PC-9 (cell line): ENCODE results near the gene DIS3L. TPM values are rescaled to one million over a fixed set of nuclear protein-coding genes. Genes with fewer than 3 reads are reported as not detected.

Experiments
- BruUV-seq: library from RNA; stranded (reverse); fragments of 400-500 nt; replicated peaks from 2 replicates; lab custom pipeline; 2021; lab: Mats Ljungman, UMichigan
- CTCF ChIA-PET: fragments of 300-600 bp; sonication (Branson Sonifier 250); formaldehyde crosslinking; loops from one replicate; lab custom pipeline; 2022; ENCODE audit warnings: antibody characterized with exemption; lab: Charles Lee
- POLR2A ChIA-PET: fragments of 300-600 bp; sonication (Branson Sonifier 250); formaldehyde crosslinking; loops from one replicate; lab custom pipeline; 2022; ENCODE audit warnings: antibody characterized with exemption; ENCODE audit not compliant: unreplicated experiment; lab: Charles Lee
- DNase-seq, 2 experiments: peaks; one replicate each; pipeline versions ENCODE4 v3.0.0 to v3.0.0-alpha.2; 2015 to 2022; ENCODE audit warnings: mixed read lengths in 1 of 2
- H2AFZ ChIP-seq: fragments of 200-600 bp; sonication (generic); 2 replicates; pipeline ENCODE4 v1.8.1; 2017; ENCODE audit warnings: antibody characterized with exemption
- H3F3A ChIP-seq: fragments of 200-600 bp; sonication (generic); 2 replicates; pipeline ENCODE4 v1.8.1; 2017; ENCODE audit warnings: antibody characterized with exemption, mild to moderate bottlenecking, low read depth; ENCODE audit not compliant: insufficient read depth
- H3K27ac ChIP-seq: fragments of 200-600 bp; sonication (generic); 2 replicates; pipeline ENCODE4 v1.6.1; 2016; ENCODE audit warnings: mixed run types
- H3K27me3 ChIP-seq: fragments of 200-600 bp; sonication (generic); 2 replicates; pipeline ENCODE4 v1.6.1; 2016; ENCODE audit warnings: low read depth, mixed run types; ENCODE audit not compliant: insufficient read depth
- H3K36me3 ChIP-seq: fragments of 200-600 bp; sonication (generic); 2 replicates; pipeline ENCODE4 v1.6.1; 2016; ENCODE audit warnings: low read depth, mixed run types
- H3K4me1 ChIP-seq: fragments of 200-600 bp; sonication (generic); replicated peaks from 2 replicates; pipeline ENCODE4 v1.6.1; 2016; ENCODE audit warnings: mixed run types; ENCODE audit not compliant: insufficient read depth
- H3K4me2 ChIP-seq: fragments of 200-600 bp; sonication (generic); 2 replicates; pipeline ENCODE4 v1.6.1; 2017; ENCODE audit warnings: mixed run types
- H3K4me3 ChIP-seq: fragments of 200-600 bp; sonication (generic); 2 replicates; pipeline ENCODE4 v1.6.1; 2016; ENCODE audit warnings: mixed run types
- H3K79me2 ChIP-seq: fragments of 200-600 bp; sonication (generic); 2 replicates; pipeline ENCODE4 v1.6.1; 2017; ENCODE audit warnings: low read depth, mixed run types
- H3K9me2 ChIP-seq: fragments of 200-600 bp; sonication (generic); 2 replicates; pipeline ENCODE4 v1.8.1; 2017; ENCODE audit warnings: mild to moderate bottlenecking; ENCODE audit not compliant: insufficient read depth
- H3K9me3 ChIP-seq: fragments of 200-600 bp; sonication (generic); 2 replicates; pipeline ENCODE4 v1.8.1; 2016; ENCODE audit warnings: low read depth; ENCODE audit not compliant: insufficient read depth
- H4K20me1 ChIP-seq: fragments of 200-600 bp; sonication (generic); 2 replicates; pipeline ENCODE4 v1.8.1; 2017; ENCODE audit not compliant: insufficient read depth
- CTCF ChIP-seq: fragments of 200-600 bp; sonication (generic); conservative IDR thresholded peaks from 2 replicates; pipeline ENCODE4 v1.6.1; 2017; ENCODE audit warnings: mixed run types, antibody characterized with exemption, mild to moderate bottlenecking, moderate library complexity
- EZH2 ChIP-seq: fragments of 200-600 bp; sonication (generic); IDR thresholded peaks from 2 replicates; pipeline ENCODE4 v1.8.0; 2017; ENCODE audit warnings: antibody characterized with exemption, low read depth
- intact Hi-C: fragments of 100-400 bp; cut with micrococcal nuclease; formaldehyde crosslinking; loops from one replicate; pipeline ENCODE4 v1.10.0; 2022; ENCODE audit not compliant: unreplicated experiment
- total RNA-seq: library from RNA; stranded (reverse); gene quantifications from 2 replicates; pipeline ENCODE4 v1.2.3, GENCODE V29; 2021

DIS3L gene
- total RNA-seq, 1 experiment from 2014 or later, result 27.7 TPM

GRCh38 chr15:66270932-66271331, 22.4 kb upstream of the DIS3L start:
- no peaks in the 10 kb centered on the region for H3K36me3 ChIP-seq
- intact Hi-C loops, result no loop called here

GRCh38 chr15:66275352-66275751, 18.0 kb upstream of the DIS3L start:
- BruUV-seq, result no TSS peak
- no peaks in the 10 kb centered on the region for H3K79me2 ChIP-seq
- no peaks in the 10 kb centered on the region for H3K9me3 ChIP-seq
- H3K9me2 ChIP-seq, result no peaks in the 10 kb centered on the region
- no peak overlapping the region for H3K4me2 ChIP-seq
- H3K4me1 ChIP-seq, result no peaks in the 10 kb centered on the region
- POLR2A ChIA-PET, result interaction anchor here (0.6 kb wide), 1 partner anchor 665 kb away, joined by 4 read pairs; the partner anchor contains the start of gene INTS14
- no peak for TF ChIP-seq CTCF
- TF ChIP-seq EZH2, result no peak
- H4K20me1 ChIP-seq, result no peaks in the 10 kb centered on the region
- CTCF ChIA-PET, result no interaction called here
- H2AFZ ChIP-seq, result no peak overlapping the region
- no peak overlapping the region for H3K27ac ChIP-seq
- H3K36me3 ChIP-seq, result no peaks in the 10 kb centered on the region
- intact Hi-C loops, result no loop called here
- no peak for DNase-seq
- H3K27me3 ChIP-seq, result no peaks in the 10 kb centered on the region
- no peak overlapping the region for H3K4me3 ChIP-seq
- H3F3A ChIP-seq, result no peaks in the 10 kb centered on the region

More at GRCh38 chr15:66270932-66271331, 22.4 kb upstream of the DIS3L start:
- H3K4me2 ChIP-seq, result no peak overlapping the region
- no peaks in the 10 kb centered on the region for H3K27me3 ChIP-seq
- H3K4me3 ChIP-seq, result no peak overlapping the region
- no peaks in the 10 kb centered on the region for H4K20me1 ChIP-seq
- no TSS peak for BruUV-seq
- ChIA-PET CTCF (interaction anchor here (0.6 kb wide), 1 partner anchor 274 kb away, joined by 6 read pairs; no protein-coding TSS in a partner anchor), POLR2A (interaction anchor here (0.6 kb wide), 1 partner anchor 168 kb away, joined by 3 read pairs; no protein-coding TSS in a partner anchor)
- no peak for TF ChIP-seq EZH2
- no peak for TF ChIP-seq CTCF
- no peak for DNase-seq
- H2AFZ ChIP-seq, result no peak overlapping the region
- H3K79me2 ChIP-seq, result no peaks in the 10 kb centered on the region
- no peaks in the 10 kb centered on the region; the same call in none of the 2 replicates for H3F3A ChIP-seq
- H3K4me1 ChIP-seq, result peaks cover 6% of the 10 kb centered on the region; the same call in 1 of the 2 replicates
- no peaks in the 10 kb centered on the region for H3K9me2 ChIP-seq
- no peaks in the 10 kb centered on the region for H3K9me3 ChIP-seq
- no peak overlapping the region for H3K27ac ChIP-seq

- no peak for DNase-seq
- H3K79me2 ChIP-seq, result no peaks in the 10 kb centered on the region
- H3K4me1 ChIP-seq, result no peaks in the 10 kb centered on the region
- no peak overlapping the region for H3K27ac ChIP-seq
- no peaks in the 10 kb centered on the region for H3F3A ChIP-seq
- intact Hi-C loops, result no loop called here
- H3K36me3 ChIP-seq, result no peaks in the 10 kb centered on the region
- ChIA-PET POLR2A (no interaction called here), CTCF (no interaction called here)
- no peaks in the 10 kb centered on the region for H4K20me1 ChIP-seq
- H2AFZ ChIP-seq, result no peak overlapping the region
- BruUV-seq, result no TSS peak
- no peak overlapping the region for H3K4me2 ChIP-seq
- no peaks in the 10 kb centered on the region for H3K9me2 ChIP-seq
- TF ChIP-seq CTCF (no peak), EZH2 (no peak)
- H3K4me3 ChIP-seq, result no peak overlapping the region
- no peaks in the 10 kb centered on the region for H3K27me3 ChIP-seq
- no peaks in the 10 kb centered on the region for H3K9me3 ChIP-seq
Measured at GRCh38 chr15:66276546-66276945, 16.8 kb upstream of the DIS3L start.
